AG04450 (cell line): ENCODE data around the gene ECE1. TPM values are rescaled to one million over a fixed set of nuclear protein-coding genes. Genes with fewer than 3 reads are reported as not detected.

Source experiments
- CTCF ChIA-PET: fragments of 300-600, 350-600 bp; formaldehyde crosslinking; extraction: SDS; loops from one replicate; lab custom pipeline; 2022; ENCODE audit warnings: antibody characterized with exemption, inconsistent platforms; lab: Charles Lee
- POLR2A ChIA-PET: fragments of 350-600 bp; formaldehyde crosslinking; extraction: SDS; loops from one replicate; lab custom pipeline; 2021; ENCODE audit warnings: antibody characterized with exemption, inconsistent platforms; lab: Yijun Ruan, JAX
- DNase-seq: peaks from one replicate; pipeline ENCODE4 v3.0.0-alpha.2; 2011; ENCODE audit warnings: low read depth, low spot score
- H3K27ac ChIP-seq: one replicate; pipeline ENCODE4 v1.5.1; 2012; ENCODE audit warnings: low read depth, low read length, control low read depth
- H3K27me3 ChIP-seq: one replicate; pipeline ENCODE4 v1.6.0; 2012; ENCODE audit warnings: low read length; ENCODE audit not compliant: control insufficient read depth, insufficient read depth
- H3K4me3 ChIP-seq: 2 replicates; pipeline ENCODE4 v1.5.1; 2011; ENCODE audit warnings: mild to moderate bottlenecking, low read depth, low read length, control low read depth
- H3K9me3 ChIP-seq: 2 replicates; pipeline ENCODE4 v1.5.1; 2012; ENCODE audit warnings: low read length; ENCODE audit not compliant: control insufficient read depth, insufficient read depth
- CTCF ChIP-seq: IDR thresholded peaks from 2 replicates; pipeline ENCODE4 v1.5.1; 2011; ENCODE audit warnings: low read depth, low read length, control low read depth, inconsistent platforms
- polyA minus RNA-seq: library from RNA; depleted of rRNA, polyadenylated mRNA; stranded (reverse); fragments of >200 nt; gene quantifications from 2 replicates; pipeline ENCODE4 v1.2.3, GENCODE V29; 2011; rRNA and poly(A)+ RNA removed
- polyA plus RNA-seq: library from polyadenylated mRNA; depleted of rRNA; stranded (reverse); fragments of >200 nt; gene quantifications from 2 replicates; pipeline ENCODE4 v1.2.3, GENCODE V29; 2011; rRNA removed

Gene ECE1
- polyA plus RNA-seq (145 and 161 TPM in 2 replicates), polyA minus RNA-seq (84.2 and 92.4 TPM in 2 replicates)

GRCh38 chr1:21289700-21290545 lies at the start of gene ECE1:
TSS of gene ECE1 (minus strand) at chr1:21290463. CDS start at chr1:21290414, 49 bp downstream.
- H3K27ac ChIP-seq, result peak within 1 kb of the TSS; percentile 21

GRCh38 chr1:21339356-21340229 lies 49.3 kb upstream of the ECE1 start:
- peak overlapping the region; percentile 2 for H3K27ac ChIP-seq
- ChIA-PET POLR2A (interaction anchor here (0.7 to 1.7 kb wide), 7 partner anchors 15 to 78 kb away, joined by 3 to 15 read pairs (median 4); no protein-coding TSS in a partner anchor), CTCF (interaction anchor here (0.6 to 4.3 kb wide), 7 partner anchors 21 to 108 kb away, joined by 3 to 25 read pairs (median 3); no protein-coding TSS in a partner anchor)
- no peak overlapping the region for H3K4me3 ChIP-seq
- peaks cover under 1% of the 10 kb centered on the region; the same call in 1 of the 2 replicates for H3K9me3 ChIP-seq
- H3K27me3 ChIP-seq, result no peaks in the 10 kb centered on the region
- no peak for TF ChIP-seq CTCF
- no peak for DNase-seq

More at GRCh38 chr1:21289700-21290545, at the start of gene ECE1:
- H3K27me3 ChIP-seq, result no peaks in the 10 kb centered on the region
- H3K4me3 ChIP-seq, result peak within 1 kb of the TSS; percentile 76
- ChIA-PET CTCF (no interaction called here), POLR2A (no interaction called here)
- no peak for DNase-seq
- no peak for TF ChIP-seq CTCF
- no peaks in the 10 kb centered on the region for H3K9me3 ChIP-seq

GRCh38 chr1:21338573-21339355 lies 48.5 kb upstream of the ECE1 start:
- ChIA-PET CTCF (interaction anchor here (0.6 to 4.3 kb wide), 12 partner anchors 11 to 107 kb away, joined by 3 to 25 read pairs (median 4); no protein-coding TSS in a partner anchor), POLR2A (interaction anchor here (0.7 to 1.7 kb wide), 8 partner anchors 14 to 77 kb away, joined by 3 to 15 read pairs (median 4); no protein-coding TSS in a partner anchor)
- TF ChIP-seq CTCF, result no peak
- Histone ChIP-seq H3K27me3 (no peaks in the 10 kb centered on the region), H3K4me3 (0 out of 2 replicates have a peak overlapping the region, but pooled peaks have one; percentile 5), H3K27ac (peak overlapping the region; percentile 83), H3K9me3 (no peaks in the 10 kb centered on the region)
- peak; percentile 87 for DNase-seq

- H3K4me3 ChIP-seq, result peak overlapping the region; percentile 10; the same call in 1 of the 2 replicates
Observed at GRCh38 chr1:21337928-21338572, 47.8 kb upstream of the ECE1 start.

More at GRCh38 chr1:21337928-21338572, 47.8 kb upstream of the ECE1 start:
- H3K9me3 ChIP-seq, result no peaks in the 10 kb centered on the region
- POLR2A ChIA-PET, result interaction anchor here (0.9 to 1.7 kb wide), 5 partner anchors 13 to 76 kb away, joined by 3 to 15 read pairs (median 5); no protein-coding TSS in a partner anchor
- CTCF ChIA-PET, result interaction anchor here (0.6 to 4.3 kb wide), 7 partner anchors 11 to 107 kb away, joined by 3 to 25 read pairs (median 5); no protein-coding TSS in a partner anchor
- no peak for DNase-seq
- H3K27me3 ChIP-seq, result no peaks in the 10 kb centered on the region
- TF ChIP-seq CTCF, result no peak
- peak overlapping the region; percentile 83 for H3K27ac ChIP-seq
